HG02678 (cell line): Measurements from ENCODE around the gene DNA2.

ENCODE experiments used
- ATAC-seq: cut with Tn5 transposase; IDR thresholded peaks from one replicate; pipeline ENCODE4 v1.9.1; 2021; ENCODE audit warnings: mild to moderate bottlenecking, moderate library complexity; ENCODE audit not compliant: unreplicated experiment

Gene DNA2

GRCh38 chr10:68365611-68366010 lies 106.2 kb downstream of the DNA2 start:
- ATAC-seq, result no peak

- no peak for ATAC-seq
Measured at GRCh38 chr10:68364101-68364886, 107.5 kb downstream of the DNA2 start.
